GM18517 (cell line): ENCODE measurements around the gene ATG4B.

Source experiments
- ATAC-seq: cut with Tn5 transposase; IDR thresholded peaks from one replicate; pipeline ENCODE4 v1.9.1; 2021; ENCODE audit warnings: mild to moderate bottlenecking, moderate library complexity; ENCODE audit not compliant: unreplicated experiment

The ATG4B gene

DNA sequence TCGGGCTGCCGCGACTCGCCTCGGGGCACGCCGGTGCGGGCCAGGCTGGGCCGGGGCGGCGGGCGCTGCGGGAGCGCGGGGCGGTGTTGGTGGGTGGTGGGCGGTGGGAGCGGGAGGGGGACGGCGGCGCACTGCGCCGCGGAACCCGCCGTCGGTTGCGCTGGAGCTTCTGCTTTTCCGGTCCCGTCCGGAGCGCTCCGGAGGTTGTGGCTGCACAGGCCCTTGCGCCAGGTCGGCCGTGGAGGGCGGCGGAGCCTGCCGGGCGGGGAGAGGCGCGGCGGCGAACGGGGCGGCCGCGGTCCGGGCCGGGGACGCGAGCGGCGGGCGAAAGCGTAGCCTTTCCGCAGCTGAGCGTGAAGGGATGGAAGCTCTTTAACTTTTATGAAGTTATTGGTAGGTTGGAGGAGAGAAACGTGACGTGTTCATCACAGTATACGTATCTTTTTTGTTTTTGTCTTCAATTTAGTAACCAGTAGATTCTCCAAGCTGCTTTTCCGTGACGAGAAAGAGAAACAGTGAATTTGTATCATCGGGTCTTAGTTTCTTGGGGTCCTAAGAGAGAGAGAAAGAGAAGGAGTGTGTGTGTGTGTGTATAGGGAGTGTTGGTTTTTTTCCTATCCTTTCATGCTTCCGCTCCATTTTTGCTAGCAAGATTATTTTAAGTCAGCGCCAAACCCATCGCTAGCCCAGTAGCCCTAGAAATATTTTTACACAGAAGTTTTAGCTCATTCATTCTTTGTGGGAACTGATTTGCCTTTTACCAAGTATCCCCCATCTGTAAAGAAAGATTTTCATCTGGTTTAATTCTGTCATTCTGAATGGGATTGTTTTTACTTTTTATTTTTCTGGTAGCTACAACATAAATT is 535 bp downstream of the ATG4B start:
- peak; percentile 16 for ATAC-seq

DNA sequence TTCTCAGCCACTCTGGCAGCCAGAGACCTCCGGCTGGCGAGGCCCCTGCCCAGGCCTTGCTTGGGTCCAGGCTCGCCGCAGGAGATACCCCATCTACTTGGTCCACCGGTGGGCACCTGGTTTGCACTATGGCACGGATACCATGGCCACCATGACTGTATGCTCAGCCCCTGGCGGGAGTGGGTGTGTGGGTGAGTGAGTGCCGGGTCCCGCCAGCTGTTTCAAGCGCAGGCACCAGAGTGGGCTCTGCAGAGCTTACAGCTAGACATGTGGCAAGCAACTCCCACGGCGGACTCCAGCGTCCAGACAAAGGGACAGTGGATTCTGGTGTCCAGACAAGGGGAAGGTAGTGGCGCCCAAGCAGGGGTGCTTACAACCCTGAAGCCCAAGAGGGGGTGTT is 1.4 kb downstream of the ATG4B start:
- ATAC-seq: no peak

DNA sequence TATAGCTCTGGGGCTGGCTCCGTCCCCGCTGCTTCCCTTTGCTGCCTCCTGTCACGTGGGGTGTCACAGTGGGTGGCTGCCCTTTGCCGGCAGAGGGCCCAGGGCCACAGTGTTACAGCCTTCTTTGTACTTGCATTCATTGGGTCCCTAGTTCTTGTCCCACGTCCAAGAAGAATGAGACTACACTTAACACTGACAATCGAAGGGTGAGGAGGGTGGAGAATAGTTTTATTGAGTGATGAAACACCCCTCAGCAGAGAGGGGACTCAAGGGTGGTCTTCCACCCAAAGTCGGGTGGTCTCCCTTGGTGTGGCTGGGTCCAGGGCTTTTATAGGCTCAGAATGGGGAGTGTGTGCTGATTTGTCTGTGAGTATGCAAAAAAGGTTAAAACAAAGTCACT is 1.9 kb downstream of the ATG4B start:
- ATAC-seq: no peak

DNA sequence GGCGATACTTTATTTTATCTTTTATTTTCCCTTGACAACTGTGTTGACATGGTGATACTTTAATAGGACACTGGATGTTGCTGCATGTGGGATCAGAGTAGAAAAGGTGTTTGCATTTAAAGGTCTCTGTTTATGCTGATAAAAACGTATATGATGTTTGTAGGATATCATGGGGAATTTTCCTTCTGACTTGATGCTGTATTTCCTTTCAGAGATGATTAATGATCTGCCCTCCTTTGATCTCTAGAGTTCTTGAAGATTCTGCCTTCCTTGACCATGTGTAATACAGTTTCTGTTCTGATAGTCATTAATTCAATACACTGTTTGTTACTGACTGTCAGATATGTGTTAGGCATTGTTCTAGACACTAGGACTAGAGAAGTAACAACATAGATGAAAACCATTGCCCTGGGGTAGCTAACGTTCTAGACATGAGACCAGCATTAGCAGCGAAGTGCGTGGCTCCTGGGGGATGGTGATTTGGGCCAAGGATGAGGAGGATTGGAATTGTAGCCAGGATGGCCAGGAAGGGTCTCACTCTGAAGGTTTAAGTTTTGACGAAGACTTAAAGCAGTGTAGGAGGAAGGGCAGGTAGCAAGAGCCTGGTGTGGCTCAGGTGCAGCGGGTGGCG is 2.8 kb downstream of the ATG4B start:
- no peak for ATAC-seq

DNA sequence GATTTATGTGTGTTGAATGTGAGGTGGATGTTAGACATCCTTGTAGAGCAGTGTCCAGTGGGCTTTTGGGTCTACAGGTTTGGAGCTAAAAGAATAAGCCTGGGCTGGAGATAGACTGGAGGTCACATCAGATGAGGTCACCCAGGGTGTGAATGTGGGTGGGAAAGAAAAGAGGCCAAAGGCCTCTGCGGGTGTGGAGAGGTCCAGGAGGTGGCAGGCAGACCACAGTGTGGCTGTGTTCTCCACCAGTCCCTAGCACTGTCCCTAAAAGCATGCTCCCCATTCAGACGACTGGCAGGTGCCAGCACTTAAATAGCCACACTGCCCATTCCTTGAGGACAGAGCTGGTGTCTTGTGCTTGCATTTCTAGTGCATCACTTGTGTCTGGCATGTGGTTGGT is 4.1 kb downstream of the ATG4B start:
- ATAC-seq: no peak

DNA sequence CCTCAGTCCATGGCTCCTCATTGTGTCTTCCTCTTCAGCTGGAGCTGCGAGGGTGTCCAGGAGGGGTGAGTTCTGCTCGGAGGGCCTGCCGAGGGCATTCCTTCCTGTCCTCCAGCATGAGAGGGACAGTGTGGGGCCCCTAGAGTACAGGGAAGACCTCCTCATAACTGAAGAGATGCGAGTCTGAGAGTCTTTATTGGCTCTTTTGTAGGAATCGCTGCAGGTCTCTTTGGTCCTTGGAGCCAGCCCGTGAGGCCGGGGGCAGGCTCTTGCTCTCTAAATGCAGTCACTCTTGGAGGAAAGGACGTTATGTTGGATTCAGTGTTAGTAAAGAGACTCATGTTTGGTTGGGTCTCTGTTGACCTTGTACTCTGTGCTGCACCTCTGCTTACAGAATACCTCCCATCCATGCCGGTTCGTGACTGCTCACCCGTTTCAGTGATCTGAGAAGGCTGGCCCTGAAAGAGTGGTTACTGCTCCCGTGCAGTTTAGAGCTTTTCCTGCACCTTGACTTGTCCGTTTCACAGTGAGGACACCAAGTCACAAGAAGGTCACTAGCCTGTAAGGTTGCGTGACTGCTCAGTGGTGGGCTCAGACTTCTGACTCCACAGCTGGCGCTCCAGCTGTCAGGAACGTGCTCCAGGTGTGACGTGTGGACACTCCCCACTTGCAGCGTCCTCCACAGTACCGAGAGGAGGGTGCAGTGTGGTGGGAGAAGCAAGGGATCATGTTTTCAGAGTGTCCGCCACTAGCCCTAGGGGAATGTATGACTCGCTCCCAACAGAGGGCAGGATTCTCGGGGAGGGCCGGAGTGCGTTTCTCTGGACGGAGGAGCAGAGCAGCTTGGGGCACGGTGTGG is 7.8 kb downstream of the ATG4B start:
- ATAC-seq: no peak

DNA sequence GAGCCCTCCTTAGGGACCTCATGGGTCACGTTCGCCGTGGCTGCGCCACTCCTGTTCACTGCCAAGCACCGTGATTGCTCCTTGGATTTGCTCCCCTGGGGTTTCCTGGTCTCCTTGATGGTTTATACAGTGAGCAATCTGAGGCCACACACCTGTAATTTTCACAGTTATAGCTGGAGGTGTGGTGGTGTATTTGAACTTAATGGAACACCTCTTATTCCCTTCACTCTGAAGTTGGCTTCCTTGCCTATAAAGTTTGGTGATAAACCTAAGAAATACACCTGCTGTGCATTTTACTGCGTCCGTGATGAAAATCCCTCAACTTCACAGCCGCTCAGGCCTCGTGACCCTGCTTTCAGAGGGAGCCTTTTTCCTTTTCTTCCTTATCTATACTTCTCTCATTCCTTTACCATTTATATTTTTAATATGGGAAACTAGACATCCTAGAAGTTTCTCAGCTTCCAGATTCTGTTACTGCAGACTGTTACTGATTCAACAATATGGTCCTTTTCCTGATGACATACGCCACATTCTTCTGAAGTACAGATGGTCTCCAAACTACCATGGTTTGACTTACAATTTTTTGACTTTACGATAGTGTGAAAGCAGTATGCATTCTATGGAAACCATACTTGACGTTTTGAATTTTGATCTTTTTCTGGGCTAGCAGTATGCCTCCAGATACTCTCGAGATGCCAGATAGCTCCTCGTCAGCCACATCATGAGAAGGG is 8.6 kb downstream of the ATG4B start:
- ATAC-seq: no peak

DNA sequence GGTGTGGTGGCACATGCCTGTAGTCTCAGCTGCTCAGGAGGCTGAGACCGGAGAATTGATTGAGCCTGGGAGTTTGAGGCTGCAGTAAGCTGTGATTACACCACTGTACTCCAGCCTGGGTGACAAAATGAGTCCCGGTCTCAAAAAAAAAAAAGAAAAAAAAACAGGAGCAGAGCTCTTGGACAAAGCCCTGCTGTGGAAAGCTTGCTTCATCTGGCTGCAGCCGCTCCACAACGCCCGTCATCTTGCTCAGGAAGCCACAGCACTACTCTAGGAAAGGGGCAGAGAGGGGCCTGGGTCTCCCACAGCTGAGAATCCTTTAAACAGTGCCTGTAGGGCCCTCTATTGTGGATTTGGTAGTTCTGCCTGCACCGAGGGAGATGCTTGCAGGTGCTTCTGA is 11.0 kb downstream of the ATG4B start:
- ATAC-seq: no peak

DNA sequence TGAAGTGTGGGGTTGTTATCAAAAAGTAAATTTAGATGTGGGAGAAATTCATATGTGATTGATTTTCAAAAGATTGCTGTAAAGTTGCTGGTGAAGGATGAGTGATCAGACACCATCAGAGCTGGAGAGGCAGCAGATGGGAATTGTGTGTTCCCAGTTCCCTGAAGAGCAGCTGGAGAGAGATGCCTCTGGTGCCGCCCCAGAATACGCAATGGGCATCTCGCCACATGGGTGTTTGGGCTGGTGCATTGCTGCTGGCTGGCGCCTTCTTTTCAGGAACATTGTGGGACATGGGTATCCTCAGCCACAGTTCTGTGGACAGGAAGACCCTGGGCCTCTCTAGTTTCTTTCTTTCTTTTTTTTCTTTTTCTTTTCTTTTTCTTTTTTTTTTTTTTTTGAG is 11.9 kb downstream of the ATG4B start:
- ATAC-seq: no peak

DNA sequence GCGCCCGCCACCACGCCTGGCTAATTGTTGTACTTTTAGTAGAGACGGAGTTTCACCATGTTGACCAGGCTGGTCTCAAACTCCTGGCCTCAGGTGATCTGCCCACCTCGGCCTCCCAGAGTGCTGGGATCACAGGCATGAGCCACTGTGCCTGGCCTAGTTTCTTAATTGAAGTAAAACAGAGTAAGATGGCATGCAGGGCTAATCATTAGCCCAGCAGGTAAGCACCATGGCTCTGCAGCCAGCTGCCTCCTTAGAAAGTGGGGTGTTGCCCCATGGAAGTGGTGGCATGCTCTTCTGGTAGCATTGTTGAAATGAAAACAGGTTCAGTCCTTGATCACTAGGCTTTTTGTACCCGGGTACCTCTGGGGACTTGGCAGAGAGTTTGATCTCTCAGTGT is 12.4 kb downstream of the ATG4B start:
- no peak for ATAC-seq

DNA sequence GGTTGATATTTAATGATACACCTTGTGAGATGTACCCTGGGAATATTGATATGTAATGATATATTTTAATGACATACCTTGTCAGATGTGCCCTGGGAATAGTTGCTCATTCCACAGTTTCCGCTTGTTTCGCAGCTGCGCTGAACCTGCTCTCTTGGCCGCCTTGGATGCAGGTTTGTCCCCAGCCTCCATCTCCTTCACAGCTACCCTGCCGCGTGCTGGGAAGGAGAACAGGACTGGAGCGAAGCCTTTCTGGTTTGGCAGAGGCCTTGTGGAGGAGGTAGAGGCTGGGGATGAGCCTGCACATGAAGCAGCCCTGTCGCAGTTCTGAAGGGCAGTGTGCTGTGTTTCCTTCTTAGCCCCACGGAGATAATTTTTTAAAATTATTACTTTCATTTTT is 14.6 kb downstream of the ATG4B start:
- no peak for ATAC-seq

DNA sequence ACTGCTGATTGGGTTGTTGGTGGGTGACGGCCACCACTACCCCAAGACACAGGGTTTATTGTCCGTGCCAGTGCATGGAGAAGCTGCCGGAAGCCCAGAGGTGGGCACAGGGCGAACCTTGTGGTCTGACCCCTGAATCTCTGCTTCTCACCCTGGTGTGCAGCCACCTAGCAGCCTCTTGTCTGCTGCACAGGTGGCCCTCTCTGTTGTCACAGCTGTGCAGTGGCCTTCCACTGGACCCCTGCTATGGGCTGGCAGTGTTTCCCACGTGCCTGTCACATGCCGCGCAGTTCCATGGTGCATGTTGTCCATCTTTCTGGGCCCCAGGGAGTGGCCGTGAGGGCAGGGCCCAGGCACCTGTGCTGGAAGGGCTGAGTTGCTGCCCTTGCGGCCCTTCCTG is 15.2 kb downstream of the ATG4B start:
- ATAC-seq: no peak

DNA sequence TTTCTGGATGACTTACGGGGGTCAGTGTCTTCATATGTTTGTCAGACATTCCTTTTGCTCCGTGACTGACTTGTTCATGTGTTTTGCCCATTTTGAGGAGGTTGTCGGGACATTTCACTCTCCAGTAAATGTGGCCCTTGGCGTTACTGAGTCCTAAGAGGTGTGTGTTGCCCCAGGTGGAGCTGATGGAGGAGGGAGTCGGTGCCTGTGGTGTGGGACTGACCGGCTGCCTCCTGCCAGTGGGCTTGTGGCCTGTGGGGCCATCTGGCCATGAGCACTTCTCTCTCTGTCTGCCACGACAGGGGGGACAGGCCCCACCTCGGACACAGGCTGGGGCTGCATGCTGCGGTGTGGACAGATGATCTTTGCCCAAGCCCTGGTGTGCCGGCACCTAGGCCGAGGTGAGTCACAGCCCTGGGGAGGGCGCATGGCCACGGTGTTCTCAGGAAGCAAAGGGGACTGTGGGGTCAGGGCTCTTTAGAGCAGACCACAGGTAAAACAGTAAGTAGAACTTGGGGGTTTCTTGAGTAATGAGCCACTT is 15.8 kb downstream of the ATG4B start:
- ATAC-seq: no peak

DNA sequence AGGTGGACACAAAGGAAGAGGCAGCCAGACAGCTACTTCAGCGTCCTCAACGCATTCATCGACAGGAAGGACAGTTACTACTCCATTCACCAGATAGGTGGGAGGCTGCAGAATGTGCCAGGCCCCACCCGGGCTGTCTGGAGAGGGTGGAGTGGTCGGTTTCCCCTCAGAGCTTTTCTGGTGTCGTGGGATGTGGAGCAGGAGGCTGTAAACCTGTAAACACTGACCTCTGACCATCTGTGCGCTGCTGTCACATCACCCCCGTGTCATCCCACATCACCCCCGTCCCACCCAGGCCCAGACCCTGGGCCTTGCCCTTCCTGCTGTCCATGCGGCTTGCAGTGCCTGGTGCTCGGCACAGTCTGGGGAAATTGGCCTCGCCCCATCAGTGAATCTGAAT is 17.1 kb downstream of the ATG4B start:
- ATAC-seq: no peak

DNA sequence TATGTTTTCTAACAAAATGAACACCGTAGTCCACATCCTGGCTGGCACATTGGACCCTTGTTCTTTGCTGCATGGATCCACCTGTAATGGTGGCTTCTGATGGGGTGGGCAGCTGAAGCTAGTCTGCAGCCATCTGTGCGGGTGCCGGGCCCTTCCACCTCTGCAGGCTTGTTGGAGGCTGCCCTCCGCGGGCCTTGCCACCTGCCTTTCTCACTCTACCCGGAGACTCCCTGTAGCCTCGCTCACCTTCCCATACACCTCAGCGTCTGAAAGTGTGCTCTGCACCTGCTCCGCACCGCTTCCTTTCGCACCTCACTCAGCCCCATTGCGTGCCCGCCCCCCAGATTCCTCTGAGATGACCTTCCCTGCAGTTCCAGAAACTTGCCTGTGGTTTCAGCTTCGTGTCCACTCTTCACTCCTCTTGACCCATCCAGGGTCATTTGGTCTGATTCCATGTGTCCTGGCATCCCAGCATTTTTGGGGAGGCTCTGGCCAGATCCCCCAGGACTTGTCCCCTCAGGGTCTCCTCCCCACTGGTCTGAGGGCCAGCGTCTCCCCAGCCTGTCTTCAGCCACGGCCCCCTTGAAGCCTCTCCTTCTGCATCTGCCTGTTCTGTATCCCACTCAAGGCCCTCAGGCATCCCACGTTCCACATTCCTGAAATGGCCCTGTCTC is 18.2 kb downstream of the ATG4B start:
- no peak for ATAC-seq

DNA sequence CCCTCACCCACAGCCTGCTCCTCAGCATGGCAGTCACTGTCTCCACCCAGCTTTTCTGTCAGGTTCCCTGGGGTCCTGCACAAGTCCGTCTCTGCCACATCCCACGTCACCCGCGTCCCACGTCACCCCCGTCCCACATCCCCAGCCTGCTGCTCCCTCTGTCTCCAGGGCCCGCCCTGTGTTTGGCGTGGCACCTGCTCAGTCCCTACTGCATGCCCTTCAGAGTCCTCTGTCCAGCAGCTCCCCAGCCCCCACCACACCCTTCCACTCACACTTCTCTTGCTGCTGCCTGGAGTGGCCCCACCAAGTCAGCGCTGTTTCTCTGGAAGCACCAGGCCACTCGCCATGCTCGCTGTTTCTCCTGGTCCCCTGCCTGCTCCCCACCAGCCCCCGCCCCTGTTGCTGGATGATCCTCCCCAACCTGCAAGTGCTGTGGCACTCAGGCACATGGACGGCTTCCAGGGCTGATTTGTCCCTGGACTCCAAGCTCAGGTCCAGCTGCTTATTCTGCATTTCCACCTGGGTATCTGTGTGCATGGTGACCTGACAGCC is 18.8 kb downstream of the ATG4B start:
- ATAC-seq: no peak

DNA sequence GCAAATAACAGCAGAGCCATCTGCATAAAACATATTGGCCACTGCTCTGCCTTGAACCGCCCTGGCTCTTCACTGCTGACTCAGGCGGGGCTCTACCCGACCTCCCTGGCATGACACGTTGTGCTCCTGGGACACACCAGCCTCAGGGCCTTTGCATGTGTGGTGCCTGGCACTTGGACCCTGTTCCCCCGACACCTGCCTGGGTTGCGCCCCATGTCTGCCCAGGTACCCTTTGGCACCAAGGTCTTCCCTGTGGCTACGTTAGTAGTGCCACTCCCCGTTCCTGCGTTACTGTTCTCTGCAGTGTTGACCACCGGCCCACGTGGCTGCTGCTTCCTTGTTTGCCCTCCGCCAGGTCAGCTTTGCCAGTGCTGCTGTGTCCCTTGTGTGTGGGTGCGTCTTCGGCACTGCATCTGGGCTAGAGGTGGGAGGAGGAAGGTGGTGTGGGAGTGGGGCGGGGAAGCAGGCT is 20.3 kb downstream of the ATG4B start:
- ATAC-seq: no peak

DNA sequence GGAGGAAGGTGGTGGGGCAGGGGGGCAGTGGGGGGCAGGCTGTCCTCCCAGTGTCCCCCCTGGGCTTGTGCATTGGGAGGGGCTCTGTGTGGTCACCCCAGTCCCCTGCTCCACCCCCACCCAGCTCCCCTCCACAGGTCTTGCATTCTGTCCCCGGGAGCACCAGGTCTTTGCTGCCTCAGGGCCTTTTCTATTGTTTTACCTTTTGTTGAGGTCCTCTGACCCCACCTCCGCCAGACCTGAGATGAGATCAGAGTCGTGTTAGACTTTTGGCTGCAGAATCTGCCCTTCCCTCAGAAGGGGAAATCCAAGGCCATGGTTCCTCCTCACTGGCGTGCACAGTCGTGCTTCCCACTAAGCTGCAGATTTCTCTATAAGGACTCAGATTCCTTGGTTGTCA is 20.8 kb downstream of the ATG4B start:
- no peak for ATAC-seq

DNA sequence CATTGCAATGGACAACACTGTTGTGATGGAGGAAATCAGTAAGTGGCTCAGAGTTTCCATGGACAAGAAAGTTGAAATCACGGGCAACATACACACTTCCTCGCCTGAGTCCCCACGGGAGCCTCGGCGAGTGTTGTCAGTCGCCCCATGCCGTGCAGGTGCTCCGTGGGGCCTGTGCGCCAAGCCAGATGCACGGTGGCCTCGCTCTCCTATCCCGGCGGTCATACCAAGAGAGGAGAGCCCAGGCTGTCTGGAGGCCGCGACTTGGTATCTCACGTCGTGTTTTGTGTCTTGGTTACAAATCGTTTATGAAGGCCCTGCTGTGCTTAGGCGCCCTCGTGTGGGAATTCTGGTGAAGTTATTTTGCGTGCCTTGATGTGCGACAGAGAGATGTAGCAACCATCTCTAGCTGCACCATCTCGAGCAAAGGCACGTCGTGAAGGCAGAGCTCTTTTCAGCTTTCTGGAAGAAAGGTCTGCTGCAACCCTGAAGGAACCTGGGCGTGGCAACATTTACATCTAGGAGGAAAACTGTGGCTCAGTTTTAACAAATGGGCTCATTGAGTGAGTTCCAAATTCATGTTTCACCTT is 21.8 kb downstream of the ATG4B start:
- no peak for ATAC-seq
